Astrocyte (in vitro differentiated cells and primary cell): ENCODE measurements around the gene CCSER2. TPM values are rescaled to one million over a fixed set of nuclear protein-coding genes. Genes with fewer than 3 reads are reported as not detected.
"Not testable (repeated sequence)": the region's sequence is repeated elsewhere in the genome, so short reads cannot be mapped to it uniquely, and the experiment has no call there.

Source experiments
- DNase-seq: peaks from one replicate; pipeline ENCODE4 v3.0.0-alpha.2; 2010; ENCODE audit warnings: low read depth
- FAIRE-seq: peaks from 2 replicates; lab custom pipeline; 2011; peaks lifted over from hg19 to GRCh38; lab: Jason Lieb, UNC
- H2AFZ ChIP-seq: 2 replicates; pipeline ENCODE4 v1.6.0; 2012; ENCODE audit warnings: low read depth, low read length, inconsistent platforms
- H3K27ac ChIP-seq: 2 replicates; pipeline ENCODE4 v1.5.1; 2011; ENCODE audit warnings: low read depth, low read length, inconsistent platforms
- H3K27me3 ChIP-seq: 2 replicates; pipeline ENCODE4 v1.6.0; 2011; ENCODE audit warnings: low read length, inconsistent platforms; ENCODE audit not compliant: insufficient read depth
- H3K36me3 ChIP-seq: 2 replicates; pipeline ENCODE4 v1.5.1; 2011; ENCODE audit warnings: low read length, inconsistent platforms; ENCODE audit not compliant: insufficient read depth
- H3K4me1 ChIP-seq: 2 replicates; pipeline ENCODE4 v1.5.1; 2011; ENCODE audit warnings: low read length, inconsistent platforms; ENCODE audit not compliant: insufficient read depth
- H3K4me2 ChIP-seq: 2 replicates; pipeline ENCODE4 v1.6.0; 2012; ENCODE audit warnings: low read length, inconsistent platforms
- H3K4me3 ChIP-seq: 2 replicates; pipeline ENCODE4 v1.5.1; 2011; ENCODE audit warnings: low read depth, mild to moderate bottlenecking, low read length, inconsistent platforms; ENCODE audit not compliant: insufficient read depth
- H3K79me2 ChIP-seq: 2 replicates; pipeline ENCODE4 v1.6.0; 2012; ENCODE audit warnings: mild to moderate bottlenecking, low read length, inconsistent platforms; ENCODE audit not compliant: insufficient read depth
- H3K9ac ChIP-seq: 2 replicates; pipeline ENCODE4 v1.6.0; 2012; ENCODE audit warnings: mild to moderate bottlenecking, low read length, inconsistent platforms
- H3K9me3 ChIP-seq: 2 replicates; pipeline ENCODE4 v1.5.1; 2012; ENCODE audit warnings: low read depth, mild to moderate bottlenecking, low read length, inconsistent platforms; ENCODE audit not compliant: insufficient read depth
- H4K20me1 ChIP-seq: 2 replicates; pipeline ENCODE4 v1.6.0; 2012; ENCODE audit warnings: low read length, inconsistent platforms; ENCODE audit not compliant: insufficient read depth
- H3K27ac Mint-ChIP-seq: one replicate; pipeline ENCODE4 v1.8.0; 2021; ENCODE audit warnings: mild to moderate bottlenecking, mixed read lengths; ENCODE audit not compliant: unreplicated experiment
- H3K27me3 Mint-ChIP-seq: one replicate; pipeline ENCODE4 v1.8.0; 2021; ENCODE audit warnings: low read depth, mixed read lengths; ENCODE audit not compliant: unreplicated experiment
- H3K36me3 Mint-ChIP-seq: one replicate; pipeline ENCODE4 v1.8.0; 2021; ENCODE audit warnings: low read depth, mixed read lengths; ENCODE audit not compliant: unreplicated experiment
- H3K4me1 Mint-ChIP-seq: one replicate; pipeline ENCODE4 v1.8.0; 2021; ENCODE audit warnings: low read depth, mixed read lengths; ENCODE audit not compliant: unreplicated experiment
- H3K4me3 Mint-ChIP-seq: one replicate; pipeline ENCODE4 v1.8.0; 2021; ENCODE audit warnings: mild to moderate bottlenecking, moderate library complexity, mixed read lengths; ENCODE audit not compliant: unreplicated experiment
- H3K9me3 Mint-ChIP-seq: one replicate; pipeline ENCODE4 v1.8.0; 2021; ENCODE audit warnings: mild to moderate bottlenecking, mixed read lengths; ENCODE audit not compliant: unreplicated experiment
- CTCF ChIP-seq: IDR thresholded peaks from 2 replicates; pipeline ENCODE4 v1.5.1; 2011; ENCODE audit warnings: low read depth, mild to moderate bottlenecking, inconsistent platforms, low read length, moderate library complexity; ENCODE audit not compliant: insufficient read depth
- EZH2 ChIP-seq: IDR thresholded peaks from 2 replicates; pipeline ENCODE4 v1.6.1; 2012; ENCODE audit warnings: mild to moderate bottlenecking, low read length, inconsistent platforms; ENCODE audit not compliant: insufficient read depth
- total RNA-seq: library from RNA; stranded (reverse); gene quantifications from 2 replicates; pipeline ENCODE4 v1.2.1, GENCODE V29; 2021

Gene CCSER2
- total RNA-seq, 1 donor from 2014 or later, result 100 TPM

- Histone ChIP-seq H3K27me3 (no peaks in the 10 kb centered on the region), H3K4me3 (no peak overlapping the region)
These were observed 196.9 kb downstream of the CCSER2 start for GRCh38 chr10:84525120-84525806.

DNA sequence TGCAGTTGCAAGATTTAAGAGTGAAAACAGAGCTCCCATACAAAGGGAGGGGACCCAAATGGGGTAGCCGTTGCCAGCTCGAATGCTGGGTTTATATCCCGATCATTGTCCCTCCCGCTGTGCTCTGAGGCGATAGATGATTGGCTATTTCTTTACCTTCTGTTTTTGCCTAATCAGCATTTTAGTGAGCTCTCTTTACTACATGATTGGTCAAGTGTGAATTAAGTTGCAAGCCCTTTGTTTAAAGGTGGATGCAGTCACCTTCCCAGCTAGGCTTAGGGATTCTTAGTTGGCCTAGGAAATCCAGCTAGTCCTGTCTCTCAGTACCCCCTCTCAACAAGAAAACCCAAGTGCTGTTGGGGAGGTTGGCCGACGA lies 197.4 kb downstream of the CCSER2 start:
- not testable (repeated sequence) for H2AFZ ChIP-seq, H4K20me1 ChIP-seq, H3K9ac ChIP-seq, FAIRE-seq, H3K4me3 Mint-ChIP-seq, H3K4me3 ChIP-seq, H3K36me3 Mint-ChIP-seq, H3K27me3 ChIP-seq, H3K27ac ChIP-seq, DNase-seq, H3K79me2 ChIP-seq, H3K27me3 Mint-ChIP-seq, H3K36me3 ChIP-seq, H3K4me2 ChIP-seq
- Mint-ChIP-seq H3K27ac (peak overlapping the region; percentile 91), H3K4me1 (peaks cover 32% of the 10 kb centered on the region), H3K9me3 (peaks cover 11% of the 10 kb centered on the region)
- H3K4me1 ChIP-seq, result peaks cover 13% of the 10 kb centered on the region
- peaks cover 12% of the 10 kb centered on the region for H3K9me3 ChIP-seq

More at GRCh38 chr10:84525120-84525806, 196.9 kb downstream of the CCSER2 start:
- Histone ChIP-seq H3K27ac (no peak overlapping the region), H3K9me3 (peaks cover 12% of the 10 kb centered on the region), H3K9ac (no peak overlapping the region), H3K79me2 (no peaks in the 10 kb centered on the region), H4K20me1 (no peaks in the 10 kb centered on the region), H3K4me1 (peaks cover 13% of the 10 kb centered on the region), H3K4me2 (no peak overlapping the region), H3K36me3 (no peaks in the 10 kb centered on the region), H2AFZ (no peak overlapping the region)
- Mint-ChIP-seq H3K27ac (peak overlapping the region; percentile 91), H3K27me3 (no peaks in the 10 kb centered on the region), H3K4me3 (no peak overlapping the region), H3K36me3 (peaks cover 3% of the 10 kb centered on the region), H3K4me1 (peaks cover 37% of the 10 kb centered on the region), H3K9me3 (peaks cover 11% of the 10 kb centered on the region)
- no peak for TF ChIP-seq CTCF
- no peak for TF ChIP-seq EZH2
- peak; percentile 31 for DNase-seq
- no peak for FAIRE-seq

DNA sequence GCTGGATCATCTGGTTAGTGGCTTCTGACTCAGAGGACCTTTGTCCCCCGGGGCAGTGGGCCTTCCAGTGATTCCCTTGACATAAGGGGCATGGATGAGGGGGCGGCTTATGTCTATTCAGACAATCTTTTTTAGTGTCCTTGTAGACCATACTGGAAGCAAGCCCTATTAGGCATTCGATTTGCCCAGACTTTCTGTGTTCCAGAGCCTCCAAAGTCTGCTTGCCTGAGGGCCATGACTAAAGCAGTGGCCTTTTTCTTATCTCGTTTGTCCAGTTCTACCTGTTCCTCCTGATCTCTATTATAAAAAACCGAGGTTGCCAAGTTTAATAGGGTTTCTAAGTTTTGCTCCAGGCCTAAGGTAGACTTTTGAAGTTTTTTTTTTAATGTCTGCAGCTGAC lies 199.0 kb downstream of the CCSER2 start:
- Histone ChIP-seq H3K4me1 (peaks cover 23% of the 10 kb centered on the region), H3K9me3 (peaks cover 12% of the 10 kb centered on the region)
- not testable (repeated sequence) for H3K27me3 ChIP-seq, H3K36me3 ChIP-seq, H3K27me3 Mint-ChIP-seq, FAIRE-seq, H3K9ac ChIP-seq, H3K36me3 Mint-ChIP-seq, H3K4me3 ChIP-seq, H3K4me2 ChIP-seq, H3K79me2 ChIP-seq, H3K4me3 Mint-ChIP-seq, H2AFZ ChIP-seq, H4K20me1 ChIP-seq, DNase-seq, H3K27ac Mint-ChIP-seq, H3K27ac ChIP-seq
- Mint-ChIP-seq H3K9me3 (peaks cover 11% of the 10 kb centered on the region), H3K4me1 (peaks cover 26% of the 10 kb centered on the region)

DNA sequence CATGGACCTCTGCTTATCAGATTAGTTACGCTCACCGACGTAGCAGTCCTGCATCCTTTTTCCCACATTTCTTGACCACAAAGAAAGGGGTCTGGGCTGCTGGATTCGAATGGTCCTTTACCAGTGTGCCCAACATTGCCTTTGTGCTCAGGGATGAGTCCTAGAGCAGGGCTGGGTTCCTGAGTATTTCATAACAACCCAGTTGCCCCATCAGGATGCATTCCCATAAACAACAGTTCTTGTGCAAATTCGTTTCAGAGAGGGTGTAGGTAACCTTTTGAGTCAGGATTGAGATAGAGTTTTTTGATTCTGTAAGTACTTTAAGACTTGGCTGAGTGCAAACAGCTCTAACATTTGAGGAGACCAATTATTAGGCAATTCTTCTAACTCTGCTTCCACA lies 200.1 kb downstream of the CCSER2 start:
- H3K27me3 Mint-ChIP-seq, H3K27me3 ChIP-seq, H3K4me2 ChIP-seq, H3K36me3 Mint-ChIP-seq, H3K36me3 ChIP-seq, H3K9ac ChIP-seq, H3K79me2 ChIP-seq, H3K4me3 ChIP-seq, H3K4me3 Mint-ChIP-seq, DNase-seq, FAIRE-seq, H3K27ac ChIP-seq, H2AFZ ChIP-seq, H3K27ac Mint-ChIP-seq, H4K20me1 ChIP-seq: not testable (repeated sequence)
- H3K9me3 ChIP-seq, result peaks cover 12% of the 10 kb centered on the region
- Mint-ChIP-seq H3K9me3 (peaks cover 12% of the 10 kb centered on the region), H3K4me1 (peaks cover 14% of the 10 kb centered on the region)
- peaks cover 13% of the 10 kb centered on the region for H3K4me1 ChIP-seq
